Ishikawa (cell line): ENCODE results near the gene HTR3D.

ENCODE experiments used
- CEBPB ChIP-seq: IDR thresholded peaks from 2 replicates; pipeline ENCODE4 v1.6.1; 2012
- CREB1 ChIP-seq: IDR thresholded peaks from 2 replicates; pipeline ENCODE4 v1.6.1; 2012; ENCODE audit warnings: low read depth
- EGR1 ChIP-seq: IDR thresholded peaks from 2 replicates; pipeline ENCODE4 v1.6.1; 2012
- EP300 ChIP-seq: IDR thresholded peaks from 2 replicates; pipeline ENCODE4 v1.6.1; 2012; ENCODE audit warnings: borderline replicate concordance
- FOXM1 ChIP-seq: IDR thresholded peaks from 2 replicates; pipeline ENCODE4 v1.6.1; 2012; ENCODE audit warnings: low read depth, borderline replicate concordance
- MAX ChIP-seq: IDR thresholded peaks from 2 replicates; pipeline ENCODE4 v1.6.1; 2012
- NFIC ChIP-seq: IDR thresholded peaks from 2 replicates; pipeline ENCODE4 v1.6.1; 2012
- RAD21 ChIP-seq: IDR thresholded peaks from 2 replicates; pipeline ENCODE4 v1.6.1; 2012; ENCODE audit warnings: low read depth
- REST ChIP-seq: IDR thresholded peaks from 2 replicates; pipeline ENCODE4 v1.6.1; 2012; ENCODE audit warnings: low read depth, mild to moderate bottlenecking
- TAF1 ChIP-seq: IDR thresholded peaks from 2 replicates; pipeline ENCODE4 v1.6.1; 2012; ENCODE audit warnings: low read depth, mild to moderate bottlenecking
- TCF12 ChIP-seq: IDR thresholded peaks from 2 replicates; pipeline ENCODE4 v1.6.1; 2012; ENCODE audit warnings: low read depth
- TEAD4 ChIP-seq: IDR thresholded peaks from 2 replicates; pipeline ENCODE4 v1.6.1; 2012
- YY1 ChIP-seq: IDR thresholded peaks from 2 replicates; pipeline ENCODE4 v1.6.1; 2012; ENCODE audit warnings: low read depth
- ZBTB7A ChIP-seq: IDR thresholded peaks from 2 replicates; pipeline ENCODE4 v1.6.1; 2012; ENCODE audit warnings: low read depth
- TF ChIP-seq, protein P1 (sequence below): IDR thresholded peaks from 2 replicates; pipeline ENCODE4 v1.6.1; 2012

The HTR3D gene

GRCh38 chr3:184005941-184006507 lies 25.5 kb upstream of the HTR3D start:
- TF ChIP-seq CREB1 (no peak), MAX (peak; percentile 95), EP300 (peak; percentile 61; the same call in 1 of the 2 replicates), TCF12 (peak; percentile 83), TEAD4 (peak; percentile 52; the same call in 1 of the 2 replicates), ZBTB7A (no peak), CEBPB (peak; percentile 45; the same call in 1 of the 2 replicates), EGR1 (no peak), TAF1 (0 out of 2 replicates have a peak, but pooled peaks have one; percentile 24), YY1 (peak; percentile 48; the same call in 1 of the 2 replicates), NFIC (peak; percentile 90), RAD21 (no peak), FOXM1 (no peak; the same call in 1 of the 2 replicates), REST (no peak)
- TF ChIP-seq, protein P1, sequence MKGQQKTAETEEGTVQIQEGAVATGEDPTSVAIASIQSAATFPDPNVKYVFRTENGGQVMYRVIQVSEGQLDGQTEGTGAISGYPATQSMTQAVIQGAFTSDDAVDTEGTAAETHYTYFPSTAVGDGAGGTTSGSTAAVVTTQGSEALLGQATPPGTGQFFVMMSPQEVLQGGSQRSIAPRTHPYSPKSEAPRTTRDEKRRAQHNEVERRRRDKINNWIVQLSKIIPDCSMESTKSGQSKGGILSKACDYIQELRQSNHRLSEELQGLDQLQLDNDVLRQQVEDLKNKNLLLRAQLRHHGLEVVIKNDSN: peak; percentile 49

GRCh38 chr3:184008161-184008560 lies 23.4 kb upstream of the HTR3D start:
- TF ChIP-seq TAF1: no peak
- TF ChIP-seq TCF12: no peak
- no peak for TF ChIP-seq MAX
- no peak for TF ChIP-seq TEAD4
- no peak for TF ChIP-seq ZBTB7A
- no peak for TF ChIP-seq EGR1
- TF ChIP-seq REST: no peak
- TF ChIP-seq RAD21: no peak

DNA sequence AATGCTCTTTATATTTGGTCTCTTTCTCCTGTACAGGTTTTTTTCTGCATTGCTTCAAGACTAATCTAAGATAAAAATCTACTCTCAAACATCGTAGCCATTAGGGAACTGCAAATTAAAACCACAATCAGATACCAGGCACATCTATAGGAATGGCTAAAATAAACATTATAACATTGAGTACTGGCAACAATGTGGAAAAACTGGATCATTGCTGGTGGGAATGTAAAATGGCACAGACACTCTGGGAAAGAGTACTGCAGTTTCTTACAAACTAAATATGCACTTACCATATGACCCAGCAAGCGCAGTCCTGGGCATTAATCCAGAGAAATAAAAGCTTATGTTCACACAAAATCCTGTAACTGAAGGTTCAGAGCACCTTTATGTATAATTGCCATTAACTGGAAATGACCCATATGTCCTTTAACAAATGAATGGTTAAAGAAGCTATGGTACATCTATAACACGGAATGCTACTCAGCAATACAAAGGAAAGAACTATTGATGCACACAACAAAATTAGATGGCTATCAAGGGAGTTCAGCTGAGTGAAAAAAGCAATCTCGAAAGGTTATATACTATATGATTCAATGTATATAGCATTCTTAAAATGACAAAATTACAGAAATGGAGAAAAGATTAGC lies 20.2 kb upstream of the HTR3D start:
- TF ChIP-seq CREB1 (no peak), EGR1 (no peak), CEBPB (no peak), YY1 (no peak), RAD21 (no peak), TEAD4 (no peak), TAF1 (no peak), FOXM1 (no peak), MAX (no peak)
- TF ChIP-seq, protein P1: no peak

DNA sequence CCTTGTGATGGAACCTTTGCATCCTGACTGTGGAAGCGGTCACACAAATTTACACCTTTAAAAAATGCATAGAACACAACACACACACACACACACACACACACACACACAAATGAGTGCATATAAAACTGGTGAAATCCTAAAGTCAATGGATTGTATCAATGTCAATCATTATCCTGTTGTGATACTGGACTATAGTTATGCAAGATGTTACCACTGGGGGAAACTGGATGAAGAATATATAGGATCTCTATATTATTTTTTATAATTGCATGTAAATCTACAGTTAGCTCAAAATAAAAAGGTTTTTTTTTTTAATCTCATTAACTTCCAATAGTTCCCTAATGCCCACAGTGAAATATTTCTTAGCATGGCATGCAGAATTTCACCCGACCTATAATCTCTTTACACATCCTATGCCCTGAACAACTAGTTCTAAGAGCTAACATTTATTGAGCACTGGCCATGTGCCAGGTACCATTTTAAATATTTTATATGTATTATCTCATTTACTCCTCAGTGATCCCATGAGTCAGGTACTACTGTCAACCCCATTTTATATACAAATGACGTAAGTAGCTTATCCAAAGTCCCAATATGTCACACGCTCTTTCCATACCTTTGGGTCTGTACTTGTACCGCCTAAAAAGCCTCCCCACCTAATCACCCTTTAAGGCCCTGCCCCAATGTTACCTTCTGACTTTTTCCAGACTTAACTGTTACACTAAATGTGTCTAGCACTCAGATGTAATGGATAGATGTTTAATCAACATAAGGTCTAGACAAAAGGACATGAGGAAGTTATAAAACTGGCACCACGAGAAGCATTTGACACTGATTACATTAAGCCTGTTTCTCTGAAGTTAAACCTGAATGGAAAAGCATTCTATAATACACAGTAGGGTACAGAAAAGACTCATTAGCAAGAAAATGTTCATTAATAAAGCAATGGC lies 19.3 kb upstream of the HTR3D start:
- TF ChIP-seq CREB1: no peak
- no peak for TF ChIP-seq TAF1
- no peak for TF ChIP-seq RAD21
- no peak for TF ChIP-seq MAX
- TF ChIP-seq CEBPB: no peak
- no peak for TF ChIP-seq EP300
- TF ChIP-seq, protein P1: no peak
- no peak for TF ChIP-seq YY1
- TF ChIP-seq TCF12: no peak
- TF ChIP-seq REST: no peak
- TF ChIP-seq ZBTB7A: no peak
- no peak for TF ChIP-seq NFIC
- TF ChIP-seq EGR1: no peak
- TF ChIP-seq TEAD4: no peak
- TF ChIP-seq FOXM1: no peak
